H9 (cell line): ENCODE results near the gene PLEKHG3. TPM values are rescaled to one million over a fixed set of nuclear protein-coding genes. Genes with fewer than 3 reads are reported as not detected.

Source experiments
- DNase-seq: peaks from one replicate; pipeline ENCODE4 v3.0.0-alpha.2; 2017
- H2AFZ ChIP-seq: one replicate; pipeline ENCODE4 v1.6.1; 2013; ENCODE audit warnings: mild to moderate bottlenecking, low read length, control low read depth, moderate library complexity
- H2AK5ac ChIP-seq: 2 replicates; pipeline ENCODE4 v1.6.1; 2013; ENCODE audit warnings: low read length, control low read depth, mixed read lengths; ENCODE audit not compliant: insufficient read length
- H2BK120ac ChIP-seq: one replicate; pipeline ENCODE4 v1.6.1; 2013; ENCODE audit warnings: low read depth, mild to moderate bottlenecking, low read length, control low read depth, inconsistent platforms; ENCODE audit not compliant: poor library complexity, severe bottlenecking
- H2BK12ac ChIP-seq: 2 replicates; pipeline ENCODE4 v1.6.1; 2013; ENCODE audit warnings: low read length, control low read depth, mixed read lengths, low read depth; ENCODE audit not compliant: insufficient read length
- H2BK15ac ChIP-seq: 2 replicates; pipeline ENCODE4 v1.6.1; 2013; ENCODE audit warnings: low read depth, low read length, control low read depth
- H2BK20ac ChIP-seq: one replicate; pipeline ENCODE4 v1.6.1; 2013; ENCODE audit warnings: low read depth, mild to moderate bottlenecking, low read length, control low read depth, inconsistent platforms; ENCODE audit not compliant: poor library complexity, severe bottlenecking
- H2BK5ac ChIP-seq: 2 replicates; pipeline ENCODE4 v1.6.1; 2013; ENCODE audit warnings: low read length, control low read depth, mixed read lengths; ENCODE audit not compliant: insufficient read length
- H3K14ac ChIP-seq: 2 replicates; pipeline ENCODE4 v1.6.1; 2013; ENCODE audit warnings: low read length, control low read depth; ENCODE audit not compliant: insufficient read depth
- H3K18ac ChIP-seq: 2 replicates; pipeline ENCODE4 v1.6.1; 2013; ENCODE audit warnings: low read depth, mild to moderate bottlenecking, mixed read lengths, low read length, control low read depth; ENCODE audit not compliant: insufficient read length
- H3K23ac ChIP-seq: 2 replicates; pipeline ENCODE4 v1.6.1; 2013; ENCODE audit warnings: low read length, control low read depth, mixed read lengths, low read depth; ENCODE audit not compliant: insufficient read length
- H3K23me2 ChIP-seq: 2 replicates; pipeline ENCODE4 v1.6.1; 2013; ENCODE audit warnings: low read depth, mild to moderate bottlenecking, mixed read lengths, low read length, control low read depth; ENCODE audit not compliant: insufficient read length, poor library complexity, severe bottlenecking
- H3K27ac ChIP-seq: 2 replicates; pipeline ENCODE4 v1.5.1; 2013; ENCODE audit warnings: low read length, control low read depth, mixed read lengths, low read depth; ENCODE audit not compliant: insufficient read length
- H3K27me3 ChIP-seq: 2 replicates; pipeline ENCODE4 v1.6.1; 2013; ENCODE audit warnings: low read length, control low read depth, inconsistent platforms; ENCODE audit not compliant: insufficient read depth
- H3K4ac ChIP-seq: 2 replicates; pipeline ENCODE4 v1.6.1; 2013; ENCODE audit warnings: low read depth, mild to moderate bottlenecking, control low read depth, inconsistent platforms, low read length, moderate library complexity
- H3K4me1 ChIP-seq: 2 replicates; pipeline ENCODE4 v1.6.1; 2013; ENCODE audit warnings: low read length, control low read depth, inconsistent platforms; ENCODE audit not compliant: insufficient read depth
- H3K4me2 ChIP-seq: 2 replicates; pipeline ENCODE4 v1.6.1; 2013; ENCODE audit warnings: low read length, control low read depth, mixed read lengths; ENCODE audit not compliant: insufficient read length, insufficient read depth
- H3K56ac ChIP-seq: 2 replicates; pipeline ENCODE4 v1.6.1; 2013; ENCODE audit warnings: low read depth, mild to moderate bottlenecking, mixed read lengths, low read length, control low read depth; ENCODE audit not compliant: insufficient read length
- H3K79me1 ChIP-seq: 2 replicates; pipeline ENCODE4 v1.6.1; 2013; ENCODE audit warnings: low read depth, mild to moderate bottlenecking, moderate library complexity, low read length, control low read depth, inconsistent platforms; ENCODE audit not compliant: insufficient read depth, poor library complexity, severe bottlenecking
- H3K79me2 ChIP-seq: 2 replicates; pipeline ENCODE4 v1.6.1; 2013; ENCODE audit warnings: low read length, control low read depth, inconsistent platforms; ENCODE audit not compliant: insufficient read depth
- H3K9ac ChIP-seq: 2 replicates; pipeline ENCODE4 v1.6.1; 2013; ENCODE audit warnings: low read length, control low read depth, mixed read lengths; ENCODE audit not compliant: insufficient read length; ENCODE audit errors: extremely low read depth
- H3K9me3 ChIP-seq: one replicate; pipeline ENCODE4 v1.6.1; 2013; ENCODE audit warnings: low read depth, low read length, inconsistent platforms; ENCODE audit not compliant: control insufficient read depth
- H3T11ph ChIP-seq: one replicate; pipeline ENCODE4 v1.6.1; 2013; ENCODE audit warnings: mild to moderate bottlenecking, low read length, control low read depth, inconsistent platforms
- H4K20me1 ChIP-seq: one replicate; pipeline ENCODE4 v1.6.1; 2013; ENCODE audit not compliant: control insufficient read depth, insufficient read length, insufficient read depth
- H4K5ac ChIP-seq: 2 replicates; pipeline ENCODE4 v1.6.1; 2013; ENCODE audit warnings: low read depth, mild to moderate bottlenecking, mixed read lengths, low read length, control low read depth; ENCODE audit not compliant: insufficient read length
- H4K8ac ChIP-seq: replicated peaks from 2 replicates; pipeline ENCODE4 v1.6.1; 2013; ENCODE audit warnings: low read length, control low read depth, mixed read lengths, low read depth; ENCODE audit not compliant: insufficient read length
- H4K91ac ChIP-seq: 2 replicates; pipeline ENCODE4 v1.6.1; 2013; ENCODE audit warnings: low read depth, mild to moderate bottlenecking, moderate library complexity, mixed read lengths, low read length, control low read depth; ENCODE audit not compliant: insufficient read length
- H3K27ac Mint-ChIP-seq, 3 experiments: 2 replicates in 2 of 3; 3 replicates in 1 of 3; pipeline ENCODE4 v1.8.0; 2020 to 2021; ENCODE audit warnings: mixed read lengths in 3 of 3, mild to moderate bottlenecking in 1 of 3, moderate library complexity in 1 of 3
- H3K27me3 Mint-ChIP-seq: 2 replicates; pipeline ENCODE4 v1.8.0; 2021; ENCODE audit warnings: low read depth, mild to moderate bottlenecking, moderate library complexity, mixed read lengths
- H3K36me3 Mint-ChIP-seq, 3 experiments: 2 replicates in 2 of 3; 3 replicates in 1 of 3; pipeline ENCODE4 v1.8.0; 2020 to 2021; ENCODE audit warnings: low read depth in 3 of 3, mixed read lengths in 3 of 3; ENCODE audit not compliant: insufficient read depth in 1 of 3
- H3K4me1 Mint-ChIP-seq, 2 experiments: 2 replicates each; pipeline ENCODE4 v1.8.0; 2020; ENCODE audit warnings: mixed read lengths in 2 of 2
- H3K4me3 Mint-ChIP-seq, 2 experiments: 2 replicates in 1 of 2; 3 replicates in 1 of 2; pipeline ENCODE4 v1.8.0; 2020 to 2021; ENCODE audit warnings: mild to moderate bottlenecking in 2 of 2, mixed read lengths in 2 of 2, moderate library complexity in 1 of 2
- H3K9me3 Mint-ChIP-seq, 2 experiments: 2 replicates in 1 of 2; 3 replicates in 1 of 2; pipeline ENCODE4 v1.8.0; 2020; ENCODE audit warnings: mild to moderate bottlenecking in 2 of 2, mixed read lengths in 2 of 2, moderate library complexity in 1 of 2
- CTCF ChIP-seq: fragments of 200-600 bp; sonication (generic); conservative IDR thresholded peaks from 3 replicates; pipeline ENCODE4 v1.8.0; 2021; ENCODE audit warnings: antibody characterized with exemption, mild to moderate bottlenecking
- WGBS: extraction: QIAGEN DNeasy Blood & Tissue Kit; methylation state at CpG from one replicate; pipeline ENCODE4 v1.1.7; 2013; ENCODE audit warnings: missing lambda C conversion rate, low lambda C conversion rate, mixed read lengths; ENCODE audit not compliant: insufficient read length; ENCODE audit errors: extremely low coverage; 5-methylcytosine and 5-hydroxymethylcytosine counted together
- total RNA-seq: library from RNA; stranded (reverse); gene quantifications from 2 replicates; pipeline ENCODE4 v1.2.1, GENCODE V29; 2021

PLEKHG3 gene
- total RNA-seq, 1 experiment from 2014 or later = 48.5 TPM

- H2BK5ac ChIP-seq = no peak overlapping the region
- no peak overlapping the region for H3K27ac ChIP-seq
- Mint-ChIP-seq H3K4me3 (no peak overlapping the region), H3K4me1 (peaks cover 6 to 9% of the 10 kb centered on the region in 2 experiments; a peak in 1 of 4 replicates), H3K36me3 (peaks cover 19 to 35% (median 24%) of the 10 kb centered on the region in 3 experiments; a peak in 6 of 7 replicates), H3K27me3 (peaks cover 5% of the 10 kb centered on the region; the same call in 1 of the 2 replicates), H3K9me3 (peaks cover 0 to 2% of the 10 kb centered on the region in 2 experiments; a peak in 1 of 5 replicates), H3K27ac (no peak overlapping the region)
- no peaks in the 10 kb centered on the region for H3K23me2 ChIP-seq
- WGBS = no CpG with 5 or more reads among the region's 51 CpGs
- no peak overlapping the region for H2BK15ac ChIP-seq
- H2BK20ac ChIP-seq = no peak overlapping the region
- no peaks in the 10 kb centered on the region for H3K4me1 ChIP-seq
- no peak overlapping the region for H3K56ac ChIP-seq
- no peak overlapping the region for H2BK120ac ChIP-seq
- H3K9me3 ChIP-seq = no peaks in the 10 kb centered on the region
- H4K91ac ChIP-seq = no peak overlapping the region
- no peak overlapping the region for H3K9ac ChIP-seq
- H3K14ac ChIP-seq = no peak overlapping the region; the same call in 1 of the 2 replicates
- H4K5ac ChIP-seq = no peak overlapping the region
- H2AFZ ChIP-seq = no peak overlapping the region
- H3K23ac ChIP-seq = no peak overlapping the region
- H3K18ac ChIP-seq = no peak overlapping the region
- no peak overlapping the region for H3K4ac ChIP-seq
- no peaks in the 10 kb centered on the region for H3K79me1 ChIP-seq
- no peak overlapping the region for H4K8ac ChIP-seq
- H3K27me3 ChIP-seq = no peaks in the 10 kb centered on the region
- no peaks in the 10 kb centered on the region for H3K79me2 ChIP-seq
- no peak overlapping the region for H2AK5ac ChIP-seq
- no peak overlapping the region for H2BK12ac ChIP-seq
- H3K4me2 ChIP-seq = no peak overlapping the region
- no peaks in the 10 kb centered on the region for H4K20me1 ChIP-seq
- TF ChIP-seq CTCF = no peak
- DNase-seq = no peak
- H3T11ph ChIP-seq = no peak overlapping the region
Observed at GRCh38 chr14:64748995-64749714, 44.9 kb downstream of the PLEKHG3 start.
